Measurements from ENCODE around the gene GJA1. TPM values are rescaled to one million over a fixed set of nuclear protein-coding genes. Genes with fewer than 3 reads are reported as not detected.

Gene GJA1
- total and polyA plus RNA-seq, 2 of the 8 experiments (the other 6 are each of a cell fraction or from before 2014, with no cell fraction given), result 468 to 795 TPM

DNA sequence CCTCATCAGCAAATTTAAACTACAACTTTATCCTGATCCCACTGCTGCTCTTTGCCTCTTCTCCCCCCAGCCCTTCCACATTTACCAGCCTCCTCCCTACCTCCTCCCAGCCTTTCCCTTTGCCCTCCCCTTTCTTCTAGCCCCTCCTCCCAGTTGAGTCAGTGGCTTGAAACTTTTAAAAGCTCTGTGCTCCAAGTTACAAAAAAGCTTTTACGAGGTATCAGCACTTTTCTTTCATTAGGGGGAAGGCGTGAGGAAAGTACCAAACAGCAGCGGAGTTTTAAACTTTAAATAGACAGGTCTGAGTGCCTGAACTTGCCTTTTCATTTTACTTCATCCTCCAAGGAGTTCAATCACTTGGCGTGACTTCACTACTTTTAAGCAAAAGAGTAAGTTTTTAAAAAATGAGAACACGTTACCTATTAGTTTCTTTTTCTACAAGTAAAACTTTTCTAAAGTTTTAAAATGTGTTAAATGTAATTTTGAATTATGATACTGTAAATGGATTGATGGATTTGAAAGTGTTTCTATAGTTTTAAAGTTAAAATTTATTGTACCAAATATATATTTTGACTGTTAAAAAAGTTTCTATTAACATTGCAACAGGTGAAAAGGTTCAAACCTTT is at the start of gene GJA1 (continued):
- TF ChIP-seq, protein P1, sequence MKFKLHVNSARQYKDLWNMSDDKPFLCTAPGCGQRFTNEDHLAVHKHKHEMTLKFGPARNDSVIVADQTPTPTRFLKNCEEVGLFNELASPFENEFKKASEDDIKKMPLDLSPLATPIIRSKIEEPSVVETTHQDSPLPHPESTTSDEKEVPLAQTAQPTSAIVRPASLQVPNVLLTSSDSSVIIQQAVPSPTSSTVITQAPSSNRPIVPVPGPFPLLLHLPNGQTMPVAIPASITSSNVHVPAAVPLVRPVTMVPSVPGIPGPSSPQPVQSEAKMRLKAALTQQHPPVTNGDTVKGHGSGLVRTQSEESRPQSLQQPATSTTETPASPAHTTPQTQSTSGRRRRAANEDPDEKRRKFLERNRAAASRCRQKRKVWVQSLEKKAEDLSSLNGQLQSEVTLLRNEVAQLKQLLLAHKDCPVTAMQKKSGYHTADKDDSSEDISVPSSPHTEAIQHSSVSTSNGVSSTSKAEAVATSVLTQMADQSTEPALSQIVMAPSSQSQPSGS (IDR thresholded peaks at IDR 0.05; ENCODE audit: low read length), result peak; percentile 65; the same call in 1 of the 2 replicates
- TF ChIP-seq SAP30 (IDR thresholded peaks at IDR 0.05; ENCODE audit: insufficient read depth, insufficient replicate concordance, low read length) (no peak), MAFK (IDR thresholded peaks at IDR 0.05; ENCODE audit: low read depth, low read length) (peak; percentile 48), CBX5 (IDR thresholded peaks at IDR 0.05; ENCODE audit: low read depth, low read length) (no peak), SIX5 (IDR thresholded peaks at IDR 0.05; ENCODE audit: low read depth, low read length) (no peak), SP4 (IDR thresholded peaks at IDR 0.05; ENCODE audit: low read length) (peak; percentile 75; the same call in 1 of the 2 replicates)
- TF ChIP-seq, protein P2, sequence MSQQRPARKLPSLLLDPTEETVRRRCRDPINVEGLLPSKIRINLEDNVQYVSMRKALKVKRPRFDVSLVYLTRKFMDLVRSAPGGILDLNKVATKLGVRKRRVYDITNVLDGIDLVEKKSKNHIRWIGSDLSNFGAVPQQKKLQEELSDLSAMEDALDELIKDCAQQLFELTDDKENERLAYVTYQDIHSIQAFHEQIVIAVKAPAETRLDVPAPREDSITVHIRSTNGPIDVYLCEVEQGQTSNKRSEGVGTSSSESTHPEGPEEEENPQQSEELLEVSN (IDR thresholded peaks at IDR 0.05), result no peak
- TF ChIP-seq, protein P3, sequence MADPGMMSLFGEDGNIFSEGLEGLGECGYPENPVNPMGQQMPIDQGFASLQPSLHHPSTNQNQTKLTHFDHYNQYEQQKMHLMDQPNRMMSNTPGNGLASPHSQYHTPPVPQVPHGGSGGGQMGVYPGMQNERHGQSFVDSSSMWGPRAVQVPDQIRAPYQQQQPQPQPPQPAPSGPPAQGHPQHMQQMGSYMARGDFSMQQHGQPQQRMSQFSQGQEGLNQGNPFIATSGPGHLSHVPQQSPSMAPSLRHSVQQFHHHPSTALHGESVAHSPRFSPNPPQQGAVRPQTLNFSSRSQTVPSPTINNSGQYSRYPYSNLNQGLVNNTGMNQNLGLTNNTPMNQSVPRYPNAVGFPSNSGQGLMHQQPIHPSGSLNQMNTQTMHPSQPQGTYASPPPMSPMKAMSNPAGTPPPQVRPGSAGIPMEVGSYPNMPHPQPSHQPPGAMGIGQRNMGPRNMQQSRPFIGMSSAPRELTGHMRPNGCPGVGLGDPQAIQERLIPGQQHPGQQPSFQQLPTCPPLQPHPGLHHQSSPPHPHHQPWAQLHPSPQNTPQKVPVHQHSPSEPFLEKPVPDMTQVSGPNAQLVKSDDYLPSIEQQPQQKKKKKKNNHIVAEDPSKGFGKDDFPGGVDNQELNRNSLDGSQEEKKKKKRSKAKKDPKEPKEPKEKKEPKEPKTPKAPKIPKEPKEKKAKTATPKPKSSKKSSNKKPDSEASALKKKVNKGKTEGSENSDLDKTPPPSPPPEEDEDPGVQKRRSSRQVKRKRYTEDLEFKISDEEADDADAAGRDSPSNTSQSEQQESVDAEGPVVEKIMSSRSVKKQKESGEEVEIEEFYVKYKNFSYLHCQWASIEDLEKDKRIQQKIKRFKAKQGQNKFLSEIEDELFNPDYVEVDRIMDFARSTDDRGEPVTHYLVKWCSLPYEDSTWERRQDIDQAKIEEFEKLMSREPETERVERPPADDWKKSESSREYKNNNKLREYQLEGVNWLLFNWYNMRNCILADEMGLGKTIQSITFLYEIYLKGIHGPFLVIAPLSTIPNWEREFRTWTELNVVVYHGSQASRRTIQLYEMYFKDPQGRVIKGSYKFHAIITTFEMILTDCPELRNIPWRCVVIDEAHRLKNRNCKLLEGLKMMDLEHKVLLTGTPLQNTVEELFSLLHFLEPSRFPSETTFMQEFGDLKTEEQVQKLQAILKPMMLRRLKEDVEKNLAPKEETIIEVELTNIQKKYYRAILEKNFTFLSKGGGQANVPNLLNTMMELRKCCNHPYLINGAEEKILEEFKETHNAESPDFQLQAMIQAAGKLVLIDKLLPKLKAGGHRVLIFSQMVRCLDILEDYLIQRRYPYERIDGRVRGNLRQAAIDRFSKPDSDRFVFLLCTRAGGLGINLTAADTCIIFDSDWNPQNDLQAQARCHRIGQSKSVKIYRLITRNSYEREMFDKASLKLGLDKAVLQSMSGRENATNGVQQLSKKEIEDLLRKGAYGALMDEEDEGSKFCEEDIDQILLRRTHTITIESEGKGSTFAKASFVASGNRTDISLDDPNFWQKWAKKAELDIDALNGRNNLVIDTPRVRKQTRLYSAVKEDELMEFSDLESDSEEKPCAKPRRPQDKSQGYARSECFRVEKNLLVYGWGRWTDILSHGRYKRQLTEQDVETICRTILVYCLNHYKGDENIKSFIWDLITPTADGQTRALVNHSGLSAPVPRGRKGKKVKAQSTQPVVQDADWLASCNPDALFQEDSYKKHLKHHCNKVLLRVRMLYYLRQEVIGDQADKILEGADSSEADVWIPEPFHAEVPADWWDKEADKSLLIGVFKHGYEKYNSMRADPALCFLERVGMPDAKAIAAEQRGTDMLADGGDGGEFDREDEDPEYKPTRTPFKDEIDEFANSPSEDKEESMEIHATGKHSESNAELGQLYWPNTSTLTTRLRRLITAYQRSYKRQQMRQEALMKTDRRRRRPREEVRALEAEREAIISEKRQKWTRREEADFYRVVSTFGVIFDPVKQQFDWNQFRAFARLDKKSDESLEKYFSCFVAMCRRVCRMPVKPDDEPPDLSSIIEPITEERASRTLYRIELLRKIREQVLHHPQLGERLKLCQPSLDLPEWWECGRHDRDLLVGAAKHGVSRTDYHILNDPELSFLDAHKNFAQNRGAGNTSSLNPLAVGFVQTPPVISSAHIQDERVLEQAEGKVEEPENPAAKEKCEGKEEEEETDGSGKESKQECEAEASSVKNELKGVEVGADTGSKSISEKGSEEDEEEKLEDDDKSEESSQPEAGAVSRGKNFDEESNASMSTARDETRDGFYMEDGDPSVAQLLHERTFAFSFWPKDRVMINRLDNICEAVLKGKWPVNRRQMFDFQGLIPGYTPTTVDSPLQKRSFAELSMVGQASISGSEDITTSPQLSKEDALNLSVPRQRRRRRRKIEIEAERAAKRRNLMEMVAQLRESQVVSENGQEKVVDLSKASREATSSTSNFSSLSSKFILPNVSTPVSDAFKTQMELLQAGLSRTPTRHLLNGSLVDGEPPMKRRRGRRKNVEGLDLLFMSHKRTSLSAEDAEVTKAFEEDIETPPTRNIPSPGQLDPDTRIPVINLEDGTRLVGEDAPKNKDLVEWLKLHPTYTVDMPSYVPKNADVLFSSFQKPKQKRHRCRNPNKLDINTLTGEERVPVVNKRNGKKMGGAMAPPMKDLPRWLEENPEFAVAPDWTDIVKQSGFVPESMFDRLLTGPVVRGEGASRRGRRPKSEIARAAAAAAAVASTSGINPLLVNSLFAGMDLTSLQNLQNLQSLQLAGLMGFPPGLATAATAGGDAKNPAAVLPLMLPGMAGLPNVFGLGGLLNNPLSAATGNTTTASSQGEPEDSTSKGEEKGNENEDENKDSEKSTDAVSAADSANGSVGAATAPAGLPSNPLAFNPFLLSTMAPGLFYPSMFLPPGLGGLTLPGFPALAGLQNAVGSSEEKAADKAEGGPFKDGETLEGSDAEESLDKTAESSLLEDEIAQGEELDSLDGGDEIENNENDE (IDR thresholded peaks at IDR 0.05; ENCODE audit: insufficient replicate concordance, low read length), result peak; percentile 54
